ENCODE measurements around the gene FASLG. TPM values are rescaled to one million over a fixed set of nuclear protein-coding genes. Genes with fewer than 3 reads are reported as not detected.

The FASLG gene
- total and polyA plus RNA-seq, 12 donors = 0.11 to 0.45 (median 0.23) TPM; not detected in 5

DNA sequence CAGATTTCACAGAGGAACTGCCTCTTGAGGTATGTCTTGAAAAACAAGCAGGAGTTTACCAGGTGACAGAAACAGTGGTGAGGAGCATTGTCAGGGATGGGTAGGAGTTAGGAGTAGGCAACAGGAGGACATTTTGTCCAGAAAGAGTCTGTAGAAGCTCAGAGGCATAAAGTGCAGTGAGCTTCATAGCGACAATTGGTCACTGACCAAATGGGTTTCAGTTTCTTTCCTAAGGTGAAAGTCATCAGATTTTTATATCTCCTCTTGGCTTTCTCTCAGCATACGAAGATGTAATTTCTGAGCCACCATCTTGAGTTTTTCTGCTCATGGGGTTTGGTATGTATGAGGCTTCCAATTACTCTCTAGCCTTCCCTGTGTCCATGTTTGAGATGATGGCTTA is 29.3 kb upstream of the FASLG start:
- no peaks in the 10 kb centered on the region for H3K9me3 ChIP-seq (replicated peaks in 1 of 3)
- TF ChIP-seq, protein P1, sequence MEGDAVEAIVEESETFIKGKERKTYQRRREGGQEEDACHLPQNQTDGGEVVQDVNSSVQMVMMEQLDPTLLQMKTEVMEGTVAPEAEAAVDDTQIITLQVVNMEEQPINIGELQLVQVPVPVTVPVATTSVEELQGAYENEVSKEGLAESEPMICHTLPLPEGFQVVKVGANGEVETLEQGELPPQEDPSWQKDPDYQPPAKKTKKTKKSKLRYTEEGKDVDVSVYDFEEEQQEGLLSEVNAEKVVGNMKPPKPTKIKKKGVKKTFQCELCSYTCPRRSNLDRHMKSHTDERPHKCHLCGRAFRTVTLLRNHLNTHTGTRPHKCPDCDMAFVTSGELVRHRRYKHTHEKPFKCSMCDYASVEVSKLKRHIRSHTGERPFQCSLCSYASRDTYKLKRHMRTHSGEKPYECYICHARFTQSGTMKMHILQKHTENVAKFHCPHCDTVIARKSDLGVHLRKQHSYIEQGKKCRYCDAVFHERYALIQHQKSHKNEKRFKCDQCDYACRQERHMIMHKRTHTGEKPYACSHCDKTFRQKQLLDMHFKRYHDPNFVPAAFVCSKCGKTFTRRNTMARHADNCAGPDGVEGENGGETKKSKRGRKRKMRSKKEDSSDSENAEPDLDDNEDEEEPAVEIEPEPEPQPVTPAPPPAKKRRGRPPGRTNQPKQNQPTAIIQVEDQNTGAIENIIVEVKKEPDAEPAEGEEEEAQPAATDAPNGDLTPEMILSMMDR (IDR thresholded peaks at IDR 0.05) = no peak
- no peak for TF ChIP-seq POLR2A (IDR thresholded peaks at IDR 0.05)
- H3K4me3 ChIP-seq = no peak overlapping the region
- DNase-seq = no peak
- 91 to 97% (median 93%) methylated on average over 2 of the region's 2 CpGs for WGBS, 4 donors
- no peaks in the 10 kb centered on the region for H3K4me1 ChIP-seq (replicated peaks in 1 of 2)
- no peaks in the 10 kb centered on the region for H3K36me3 ChIP-seq (replicated peaks in 1 of 2)
- H3K27me3 ChIP-seq = no peaks in the 10 kb centered on the region
- H3K27ac ChIP-seq = no peak overlapping the region
- intact Hi-C loops (cut with DNase I) = no loop called here

DNA sequence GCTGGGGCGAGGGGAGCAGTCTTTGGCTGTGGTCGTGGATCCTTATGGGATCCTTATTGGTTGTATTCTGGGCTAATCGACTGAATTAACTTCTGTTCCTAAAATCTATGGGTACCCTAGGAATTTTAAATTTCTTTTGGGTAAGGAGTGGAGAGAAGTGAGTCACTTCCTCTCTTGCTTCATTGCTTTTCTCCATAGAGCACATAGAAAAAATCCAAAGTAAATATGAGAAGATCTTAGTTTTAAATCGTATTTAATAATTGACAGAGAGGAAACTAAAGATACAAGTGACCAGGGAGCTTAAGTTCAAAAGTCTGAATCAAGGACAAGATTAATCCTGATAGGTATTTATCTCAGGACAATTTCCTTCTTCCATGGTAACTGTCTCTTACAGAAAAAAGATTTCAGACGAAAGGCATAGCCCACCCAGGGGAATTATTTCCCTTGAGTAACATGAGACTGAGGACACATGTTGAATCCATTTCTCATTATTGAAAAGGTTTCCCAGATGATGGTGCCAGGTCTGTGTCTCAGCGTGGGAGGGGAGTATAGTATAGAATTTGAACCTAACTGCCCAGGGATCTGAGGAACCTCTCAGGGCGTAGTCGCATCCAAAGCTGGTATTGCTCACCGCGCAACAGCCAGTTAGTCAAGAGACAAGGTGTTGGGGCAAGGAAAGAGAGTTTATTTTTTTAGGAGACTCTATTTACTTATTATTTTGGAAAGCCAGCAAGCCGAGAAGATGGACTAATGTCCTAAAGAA is 28.7 kb upstream of the FASLG start:
- H3K4me3 ChIP-seq = no peak overlapping the region
- H3K4me1 ChIP-seq (replicated peaks in 1 of 2) = no peaks in the 10 kb centered on the region
- H3K36me3 ChIP-seq (replicated peaks in 1 of 2) = no peaks in the 10 kb centered on the region
- TF ChIP-seq, protein P1 (IDR thresholded peaks at IDR 0.05) = no peak
- TF ChIP-seq POLR2A (IDR thresholded peaks at IDR 0.05) = no peak
- no peak for DNase-seq
- H3K27ac ChIP-seq = no peak overlapping the region
- intact Hi-C loops (cut with DNase I) = no loop called here
- H3K27me3 ChIP-seq = no peaks in the 10 kb centered on the region
- no peaks in the 10 kb centered on the region for H3K9me3 ChIP-seq (replicated peaks in 1 of 3)
- 84 to 91% (median 88%) methylated on average over 11 of the region's 11 CpGs for WGBS, 4 donors

DNA sequence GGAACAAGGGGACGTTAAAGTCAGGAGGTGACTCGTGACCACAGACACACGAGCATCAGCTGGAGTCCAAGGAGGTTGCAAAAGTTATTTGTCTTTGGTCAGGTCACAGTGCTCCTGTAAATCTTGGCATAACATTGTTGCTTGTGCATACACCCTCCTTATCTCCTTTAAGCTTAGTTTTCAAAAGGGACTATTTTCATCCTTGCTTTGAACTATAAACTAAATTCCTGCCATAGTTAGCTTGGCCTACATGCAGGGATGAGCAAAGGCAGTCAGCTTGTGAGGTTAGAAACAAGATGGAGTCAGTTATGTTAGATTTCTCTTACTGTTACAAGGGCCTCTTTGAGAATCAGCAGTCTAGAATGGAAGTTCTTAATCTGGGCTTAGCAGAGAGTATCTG is 28.0 kb upstream of the FASLG start:
- TF ChIP-seq POLR2A (IDR thresholded peaks at IDR 0.05) = no peak
- TF ChIP-seq, protein P1 (IDR thresholded peaks at IDR 0.05) = no peak
- Histone ChIP-seq H3K4me1 (replicated peaks in 1 of 2) (no peaks in the 10 kb centered on the region), H3K27me3 (no peaks in the 10 kb centered on the region), H3K36me3 (replicated peaks in 1 of 2) (no peaks in the 10 kb centered on the region), H3K4me3 (no peak overlapping the region), H3K27ac (no peak overlapping the region), H3K9me3 (replicated peaks in 1 of 3) (no peaks in the 10 kb centered on the region)
- intact Hi-C loops (cut with DNase I) = no loop called here
- no peak for DNase-seq
- 48 to 62% (median 59%) methylated on average over 3 of the region's 3 CpGs for WGBS, 4 donors

DNA sequence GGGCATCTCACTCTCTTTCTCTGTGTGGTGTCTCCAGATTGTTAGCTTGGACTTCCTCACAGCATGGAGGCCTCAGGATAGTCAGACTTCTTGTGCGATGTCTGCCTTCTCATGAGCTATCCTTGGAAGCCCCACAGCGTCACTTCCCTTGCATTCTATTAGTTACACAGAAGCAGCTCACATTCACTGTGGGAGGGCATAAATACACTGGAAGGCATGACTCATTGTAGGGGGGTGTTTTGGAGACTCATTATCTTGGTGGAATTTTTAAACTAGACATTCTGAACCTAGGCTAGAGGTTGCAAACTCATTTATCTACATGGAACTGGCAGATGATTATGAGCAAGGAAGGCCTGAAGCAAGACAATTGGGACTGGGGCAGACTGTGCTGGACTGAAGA is 21.4 kb upstream of the FASLG start:
- Histone ChIP-seq H3K27me3 (no peaks in the 10 kb centered on the region), H3K9me3 (replicated peaks in 1 of 3) (no peaks in the 10 kb centered on the region), H3K4me1 (replicated peaks in 1 of 2) (no peaks in the 10 kb centered on the region), H3K27ac (no peak overlapping the region), H3K36me3 (replicated peaks in 1 of 2) (no peaks in the 10 kb centered on the region), H3K4me3 (no peak overlapping the region)
- WGBS, 4 donors = 86 to 93% (median 93%) methylated on average over 2 of the region's 2 CpGs
- DNase-seq = no peak
- TF ChIP-seq, protein P1 (IDR thresholded peaks at IDR 0.05) = no peak
- no peak for TF ChIP-seq POLR2A (IDR thresholded peaks at IDR 0.05)
- intact Hi-C loops (cut with DNase I) = no loop called here
